Mesodermal cell (in vitro differentiated cells): Measurements from ENCODE around the gene TAS2R20. TPM values are rescaled to one million over a fixed set of nuclear protein-coding genes. Genes with fewer than 3 reads are reported as not detected.
"Not testable (repeated sequence)": the region's sequence is repeated elsewhere in the genome, so short reads cannot be mapped to it uniquely, and the experiment has no call there.

Experiments
- H3K27ac ChIP-seq: 2 replicates; pipeline ENCODE4 v1.7.0; 2013; ENCODE audit warnings: mild to moderate bottlenecking, low read depth, low read length, moderate library complexity; ENCODE audit not compliant: severe bottlenecking
- H3K36me3 ChIP-seq: 2 replicates; pipeline ENCODE4 v1.7.1; 2013; ENCODE audit warnings: mild to moderate bottlenecking, low read length, moderate library complexity; ENCODE audit not compliant: control insufficient read depth, insufficient read depth
- H3K4me1 ChIP-seq: one replicate; pipeline ENCODE4 v1.7.1; 2013; ENCODE audit warnings: mild to moderate bottlenecking, low read length; ENCODE audit not compliant: insufficient read depth, control insufficient read depth, poor library complexity, severe bottlenecking
- H3K4me3 ChIP-seq: 2 replicates; pipeline ENCODE4 v1.7.0; 2013; ENCODE audit warnings: low read length, control low read depth, mild to moderate bottlenecking; ENCODE audit not compliant: insufficient read depth, poor library complexity, severe bottlenecking; ENCODE audit errors: extremely low read depth
- H3K9me3 ChIP-seq: 2 replicates; pipeline ENCODE4 v1.7.1; 2013; ENCODE audit warnings: mild to moderate bottlenecking, low read length, moderate library complexity; ENCODE audit not compliant: control insufficient read depth
- WGBS, 2 experiments: methylation state at CpG; one replicate each; pipeline ENCODE4 v1.1.5; 2013; ENCODE audit warnings: missing lambda C conversion rate in 2 of 2; ENCODE audit not compliant: insufficient coverage in 2 of 2; 5-methylcytosine and 5-hydroxymethylcytosine counted together
- polyA plus RNA-seq, 2 experiments: library from polyadenylated mRNA; stranded (reverse); fragments of 50-300 nt; gene quantifications; one replicate each; pipeline ENCODE4 v1.2.3, GENCODE V29; 2013

Gene TAS2R20
- 0.22 TPM for polyA plus RNA-seq (2013, experiment 1 of 2)
- polyA plus RNA-seq (2013, experiment 2 of 2) = not detected

GRCh38 chr12:10998204-10998603, at the start of gene TAS2R20:
Gene TAS2R20 (minus strand): TSS chr12:10998304. CDS start chr12:10997875, 429 bp downstream.
- no peak within 1 kb of the TSS for H3K27ac ChIP-seq
- H3K36me3 ChIP-seq = peaks cover 6% of the 10 kb centered on the region
- no peaks in the 10 kb centered on the region for H3K4me1 ChIP-seq
- no peaks in the 10 kb centered on the region for H3K9me3 ChIP-seq
- H3K4me3 ChIP-seq = no peak within 1 kb of the TSS

- H3K4me1 ChIP-seq, H3K4me3 ChIP-seq, H3K9me3 ChIP-seq, H3K36me3 ChIP-seq, H3K27ac ChIP-seq: not testable (repeated sequence)
- 100% methylated on average over 1 of the region's 2 CpGs for WGBS, 2 experiments
Measured at GRCh38 chr12:11041366-11041765, 43.3 kb upstream of the TAS2R20 start.

GRCh38 chr12:11040162-11040561, 42.1 kb upstream of the TAS2R20 start:
- Histone ChIP-seq H3K4me1 (no peaks in the 10 kb centered on the region), H3K4me3 (no peak overlapping the region), H3K27ac (no peak overlapping the region), H3K36me3 (no peaks in the 10 kb centered on the region), H3K9me3 (no peaks in the 10 kb centered on the region)
- WGBS, 2 experiments = no CpG with 5 or more reads among the region's 1 CpG

GRCh38 chr12:11039171-11039570, 41.1 kb upstream of the TAS2R20 start:
- H3K4me1 ChIP-seq = no peaks in the 10 kb centered on the region
- no peaks in the 10 kb centered on the region for H3K9me3 ChIP-seq
- 100% methylated on average over 1 of the region's 3 CpGs for WGBS, 2 experiments
- no peaks in the 10 kb centered on the region for H3K36me3 ChIP-seq
- no peak overlapping the region for H3K27ac ChIP-seq
- no peak overlapping the region for H3K4me3 ChIP-seq

GRCh38 chr12:11033959-11034358, 35.9 kb upstream of the TAS2R20 start:
- H3K36me3 ChIP-seq, H3K9me3 ChIP-seq, H3K27ac ChIP-seq, H3K4me3 ChIP-seq, H3K4me1 ChIP-seq: not testable (repeated sequence)
- no CpG with 5 or more reads among the region's 3 CpGs for WGBS, 2 experiments

- 88 to 90% methylated on average over 5 of the region's 6 CpGs for WGBS, 2 experiments
- H3K4me3 ChIP-seq = no peak within 1 kb of the TSS
- no peaks in the 10 kb centered on the region for H3K4me1 ChIP-seq
- no peaks in the 10 kb centered on the region for H3K9me3 ChIP-seq
- no peak within 1 kb of the TSS for H3K27ac ChIP-seq
- peaks cover 19% of the 10 kb centered on the region for H3K36me3 ChIP-seq
Measured at GRCh38 chr12:11031307-11031706, 33.2 kb upstream of the TAS2R20 start, which contains the start of gene TAS2R31. Gene TAS2R31 (minus strand): TSS chr12:11031407. CDS start chr12:11031335, 72 bp downstream.

GRCh38 chr12:11026118-11026517, 28.0 kb upstream of the TAS2R20 start:
- Histone ChIP-seq H3K4me3 (no peak overlapping the region), H3K27ac (no peak overlapping the region), H3K9me3 (no peaks in the 10 kb centered on the region), H3K4me1 (no peaks in the 10 kb centered on the region), H3K36me3 (peaks cover 27% of the 10 kb centered on the region)
- 83 to 88% methylated on average over 3 of the region's 6 CpGs for WGBS, 2 experiments

GRCh38 chr12:11023387-11023786, 25.3 kb upstream of the TAS2R20 start:
- Histone ChIP-seq H3K36me3 (peaks cover 23% of the 10 kb centered on the region), H3K4me3 (no peak overlapping the region), H3K9me3 (no peaks in the 10 kb centered on the region), H3K4me1 (no peaks in the 10 kb centered on the region), H3K27ac (no peak overlapping the region)
- 83 to 100% methylated on average over 1 of the region's 2 CpGs for WGBS, 2 experiments

- Histone ChIP-seq H3K4me1 (no peaks in the 10 kb centered on the region), H3K27ac (no peak within 1 kb of the TSS), H3K36me3 (peaks cover 14% of the 10 kb centered on the region), H3K9me3 (no peaks in the 10 kb centered on the region), H3K4me3 (no peak within 1 kb of the TSS)
- WGBS, 2 experiments = 100% methylated on average over 1 of the region's 1 CpG; no CpG with 5 or more reads in 1 of the 2 experiments
Measured at GRCh38 chr12:11022520-11022919, 24.4 kb upstream of the TAS2R20 start, which contains the start of gene TAS2R19. Gene TAS2R19 (minus strand): TSS chr12:11022620. CDS start chr12:11022571, 49 bp downstream.

- Histone ChIP-seq H3K36me3 (peaks cover 3% of the 10 kb centered on the region), H3K4me1 (no peaks in the 10 kb centered on the region), H3K27ac (no peak overlapping the region), H3K9me3 (no peaks in the 10 kb centered on the region), H3K4me3 (no peak overlapping the region)
- no CpG with 5 or more reads among the region's 1 CpG for WGBS, 2 experiments
Measured at GRCh38 chr12:11016937-11017336, 18.8 kb upstream of the TAS2R20 start.

- H3K9me3 ChIP-seq = no peaks in the 10 kb centered on the region
- H3K27ac ChIP-seq = no peak overlapping the region
- H3K4me3 ChIP-seq = no peak overlapping the region
- no peaks in the 10 kb centered on the region for H3K36me3 ChIP-seq
- WGBS, 2 experiments = 92% methylated on average over 4 of the region's 4 CpGs
- no peaks in the 10 kb centered on the region for H3K4me1 ChIP-seq
Measured at GRCh38 chr12:11015775-11016430, 17.8 kb upstream of the TAS2R20 start.
